ENCODE data around the gene TAOK3.
"Not testable (repeated sequence)": the region's sequence is repeated elsewhere in the genome, so short reads cannot be mapped to it uniquely, and the experiment has no call there.

Gene TAOK3

GRCh38 chr12:118297284-118297683 lies 75.4 kb downstream of the TAOK3 start:
- no peak for DNase-seq
- ATAC-seq = no peak

GRCh38 chr12:118292836-118293235 lies 79.9 kb downstream of the TAOK3 start:
- no peak for DNase-seq
- ATAC-seq = no peak

GRCh38 chr12:118290130-118290529 lies 82.6 kb downstream of the TAOK3 start:
- ATAC-seq = no peak

GRCh38 chr12:118288174-118288573 lies 84.5 kb downstream of the TAOK3 start:
- DNase-seq (no peak), ATAC-seq (no peak)

More at GRCh38 chr12:118290130-118290529, 82.6 kb downstream of the TAOK3 start:
- no peak for DNase-seq

GRCh38 chr12:118287728-118288127 lies 85.0 kb downstream of the TAOK3 start:
- ATAC-seq (no peak), DNase-seq (no peak)

GRCh38 chr12:118282767-118283166 lies 89.9 kb downstream of the TAOK3 start:
- DNase-seq = no peak
- no peak for ATAC-seq

- ATAC-seq, DNase-seq: not testable (repeated sequence)
These were observed 94.4 kb downstream of the TAOK3 start for GRCh38 chr12:118278288-118278687.

- ATAC-seq (no peak), DNase-seq (no peak)
These were observed 98.6 kb downstream of the TAOK3 start for GRCh38 chr12:118274066-118274465.

GRCh38 chr12:118271770-118272417 lies 100.8 kb downstream of the TAOK3 start:
- no peak for DNase-seq
- ATAC-seq = no peak

- ATAC-seq (no peak), DNase-seq (no peak)
These were observed 101.5 kb downstream of the TAOK3 start for GRCh38 chr12:118271183-118271582.

- DNase-seq (no peak), ATAC-seq (no peak)
These were observed 102.9 kb downstream of the TAOK3 start for GRCh38 chr12:118269806-118270205.

- ATAC-seq (no peak), DNase-seq (no peak)
These were observed 113.6 kb downstream of the TAOK3 start for GRCh38 chr12:118259079-118259478.

- DNase-seq (no peak), ATAC-seq (no peak)
These were observed 116.4 kb downstream of the TAOK3 start for GRCh38 chr12:118256352-118256751.

GRCh38 chr12:118249547-118249946 lies 123.2 kb downstream of the TAOK3 start:
- ATAC-seq (no peak), DNase-seq (no peak)

- not testable (repeated sequence) for DNase-seq, ATAC-seq
These were observed 126.8 kb downstream of the TAOK3 start for GRCh38 chr12:118245886-118246285.

GRCh38 chr12:118238888-118239287 lies 133.8 kb downstream of the TAOK3 start:
- ATAC-seq (no peak), DNase-seq (no peak)

GRCh38 chr12:118237908-118238307 lies 134.8 kb downstream of the TAOK3 start:
- DNase-seq (no peak), ATAC-seq (no peak)

- DNase-seq (no peak), ATAC-seq (no peak)
These were observed 135.5 kb downstream of the TAOK3 start for GRCh38 chr12:118237052-118237665.

GRCh38 chr12:118220702-118221101 lies 152.0 kb downstream of the TAOK3 start:
- no peak for ATAC-seq

GRCh38 chr12:118219772-118220171 lies 152.9 kb downstream of the TAOK3 start:
- ATAC-seq = no peak

More at GRCh38 chr12:118220702-118221101, 152.0 kb downstream of the TAOK3 start:
- no peak for DNase-seq

GRCh38 chr12:118219106-118219505 lies 153.6 kb downstream of the TAOK3 start:
- no peak for ATAC-seq
- DNase-seq = no peak

More at GRCh38 chr12:118219772-118220171, 152.9 kb downstream of the TAOK3 start:
- no peak for DNase-seq

GRCh38 chr12:118213452-118213851 lies 159.3 kb downstream of the TAOK3 start:
- no peak for ATAC-seq

GRCh38 chr12:118212606-118213005 lies 160.1 kb downstream of the TAOK3 start:
- no peak for DNase-seq
- no peak for ATAC-seq

More at GRCh38 chr12:118213452-118213851, 159.3 kb downstream of the TAOK3 start:
- no peak for DNase-seq

GRCh38 chr12:118206107-118206412 lies 166.6 kb downstream of the TAOK3 start:
- ATAC-seq = no peak
- DNase-seq = no peak

Data from stimulated activated naive CD8-positive, alpha-beta T cell treated with anti-CD3 and anti-CD28 coated beads, Interleukin-15, Interleukin-2, amounts not matched to agents 100 U/mL and 50 U/mL, for 24 hours (primary cell).